Measurements from ENCODE around the gene HOXC9.

Gene HOXC9

GRCh38 chr12:54000116-54001114 lies at the start of gene HOXC9:
Gene HOXC9, plus strand, starts transcription at chr12:54000161. Its CDS starts 28 bp downstream, at chr12:54000189.
- DNase-seq = no peak

- no peak for DNase-seq
Measured at GRCh38 chr12:53950437-53950773, 49.6 kb upstream of the HOXC9 start.

- DNase-seq = no peak
Measured at GRCh38 chr12:53950789-53951576, 49.0 kb upstream of the HOXC9 start.

GRCh38 chr12:53951577-53952334 lies 48.2 kb upstream of the HOXC9 start:
- DNase-seq = no peak

GRCh38 chr12:53952335-53952694 lies 47.6 kb upstream of the HOXC9 start:
- no peak for DNase-seq

- no peak for DNase-seq
Measured at GRCh38 chr12:53952871-53953734, 46.9 kb upstream of the HOXC9 start.

GRCh38 chr12:53953831-53954693 lies 45.9 kb upstream of the HOXC9 start:
- no peak for DNase-seq

- DNase-seq = no peak
Measured at GRCh38 chr12:53954694-53955035, 45.3 kb upstream of the HOXC9 start, which contains the start of gene HOXC12. Gene HOXC12, plus strand, starts transcription at chr12:53954903. Its CDS starts 27 bp downstream, at chr12:53954930.

- DNase-seq = no peak
Measured at GRCh38 chr12:53955036-53955775, 44.8 kb upstream of the HOXC9 start.

GRCh38 chr12:53955776-53956250 lies 44.1 kb upstream of the HOXC9 start:
- no peak for DNase-seq

- DNase-seq = no peak
Measured at GRCh38 chr12:53956251-53956887, 43.6 kb upstream of the HOXC9 start.

- DNase-seq = no peak
Measured at GRCh38 chr12:53956914-53957536, 42.9 kb upstream of the HOXC9 start.

GRCh38 chr12:53958128-53958527 lies 41.8 kb upstream of the HOXC9 start:
- DNase-seq = no peak

- DNase-seq = no peak
Measured at GRCh38 chr12:53959314-53959713, 40.6 kb upstream of the HOXC9 start.

- no peak for DNase-seq
Measured at GRCh38 chr12:53960187-53961024, 39.6 kb upstream of the HOXC9 start.

GRCh38 chr12:53961025-53961761 lies 38.8 kb upstream of the HOXC9 start:
- DNase-seq = no peak

- DNase-seq = no peak
Measured at GRCh38 chr12:53963005-53963404, 37.0 kb upstream of the HOXC9 start.
